CD4-positive, alpha-beta T cell treated with Interleukin-1 beta for 1 hour (primary cell): ENCODE measurements around the gene OR2AJ1.
A peak's percentile ranks its signal among the peaks of the same experiment; 100 is the strongest.

Source experiments
- DNase-seq, 2 donors: peaks; one replicate each; pipeline ENCODE4 v3.0.0-alpha.2; 2020 to 2022

OR2AJ1 gene, protein sequence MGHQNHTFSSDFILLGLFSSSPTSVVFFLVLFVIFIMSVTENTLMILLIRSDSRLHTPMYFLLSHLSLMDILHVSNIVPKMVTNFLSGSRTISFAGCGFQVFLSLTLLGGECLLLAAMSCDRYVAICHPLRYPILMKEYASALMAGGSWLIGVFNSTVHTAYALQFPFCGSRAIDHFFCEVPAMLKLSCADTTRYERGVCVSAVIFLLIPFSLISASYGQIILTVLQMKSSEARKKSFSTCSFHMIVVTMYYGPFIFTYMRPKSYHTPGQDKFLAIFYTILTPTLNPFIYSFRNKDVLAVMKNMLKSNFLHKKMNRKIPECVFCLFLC

DNA sequence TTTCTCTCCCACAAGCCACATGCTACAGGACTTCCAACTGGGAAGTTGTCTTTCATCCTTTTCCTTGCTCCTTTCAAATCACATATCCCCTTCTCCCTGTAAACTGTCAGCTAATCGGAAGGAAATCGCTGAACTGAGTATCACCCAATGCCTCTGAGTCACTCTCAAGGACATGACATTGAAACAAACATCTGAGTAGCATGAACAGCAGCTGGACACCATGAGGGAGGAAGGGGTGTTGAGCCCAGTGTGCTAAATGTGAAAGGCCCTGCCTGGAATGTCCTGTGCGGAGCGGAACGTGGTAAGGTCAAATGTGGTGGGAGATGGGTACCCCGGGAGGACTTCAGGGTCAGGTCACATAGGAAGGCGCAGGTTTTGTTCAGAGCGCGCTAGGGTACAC, at the start of gene OR2AJ1:
OR2AJ1 (plus strand) TSS at position 22 of the 400 bp plus-strand sequence. CDS start 8,880 bp downstream, outside the sequence.
- no peak for DNase-seq

DNA sequence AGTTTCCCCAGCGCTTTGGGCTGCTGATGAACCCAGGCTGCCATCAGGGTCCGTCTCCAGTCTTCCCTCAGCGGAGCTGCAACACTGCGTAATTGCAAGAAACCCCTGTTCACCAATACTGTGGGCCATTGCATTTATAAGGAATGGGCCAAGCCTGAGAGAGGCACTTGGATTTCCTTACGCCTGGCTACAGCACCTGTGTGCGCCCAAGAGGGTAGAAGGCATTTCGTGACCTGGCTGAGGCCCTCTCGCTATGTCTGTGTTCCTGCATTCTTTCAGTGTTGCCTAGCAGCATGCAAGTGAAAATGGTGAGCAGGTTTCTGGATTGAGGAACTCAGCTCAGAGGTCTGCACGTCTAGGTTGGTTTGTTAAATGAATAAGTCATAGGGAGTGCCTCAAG, 41.3 kb upstream of the OR2AJ1 start:
- DNase-seq, result no peak

DNA sequence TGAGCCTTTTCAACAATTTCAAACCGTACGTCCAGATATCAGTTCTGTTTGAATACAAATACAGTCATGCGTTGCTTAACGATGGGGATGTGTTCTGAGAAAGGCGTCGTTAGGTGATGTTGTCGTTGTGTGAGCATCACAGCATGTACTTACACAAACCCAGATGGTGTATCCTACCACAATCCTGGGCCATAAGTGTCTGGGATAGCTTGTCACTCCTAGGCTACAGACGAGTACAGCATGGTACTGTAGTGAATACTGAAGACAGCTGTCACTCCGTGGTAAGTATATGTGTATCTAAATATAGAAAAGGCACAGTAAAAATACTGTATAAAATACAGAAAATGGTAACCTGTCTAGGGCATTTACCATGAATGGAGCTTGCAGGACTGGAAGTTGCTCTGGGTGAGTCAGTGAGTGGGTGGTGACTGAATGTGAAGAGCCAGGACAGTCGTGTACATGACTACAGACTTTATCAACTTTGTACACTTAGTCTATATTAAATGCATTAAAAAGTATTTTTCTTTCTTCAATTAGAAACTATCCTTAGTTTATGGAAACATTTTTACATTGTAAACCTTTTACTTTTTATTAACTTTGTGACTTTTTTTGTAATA, 39.8 kb upstream of the OR2AJ1 start:
- DNase-seq, result no peak

DNA sequence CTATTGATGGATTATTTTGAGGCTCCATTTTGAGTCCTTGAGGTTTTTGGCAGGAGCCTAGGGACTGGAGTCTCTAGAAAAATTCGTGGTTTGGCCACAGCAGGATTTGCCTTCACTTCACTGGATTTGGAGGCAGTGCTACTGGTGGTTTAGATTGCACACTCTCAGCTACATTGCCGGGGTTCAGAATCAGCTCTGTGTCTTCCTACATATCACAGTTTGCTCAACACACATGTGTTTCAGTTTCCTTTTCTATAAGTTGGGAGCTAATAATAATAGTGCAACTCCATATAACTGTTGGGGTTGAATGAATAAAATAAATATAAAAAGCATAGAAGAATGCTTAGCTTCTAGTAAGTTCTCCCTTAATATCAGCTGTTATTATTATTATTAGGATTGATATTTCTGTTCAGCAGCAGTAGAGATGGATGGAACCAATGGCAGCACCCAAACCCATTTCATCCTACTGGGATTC, 29.5 kb upstream of the OR2AJ1 start, which contains the start of gene OR2W3:
OR2W3 (plus strand) TSS at position 425 of the 475 bp plus-strand sequence; CDS start at position 425, 0 bp downstream.
- DNase-seq, result no peak

DNA sequence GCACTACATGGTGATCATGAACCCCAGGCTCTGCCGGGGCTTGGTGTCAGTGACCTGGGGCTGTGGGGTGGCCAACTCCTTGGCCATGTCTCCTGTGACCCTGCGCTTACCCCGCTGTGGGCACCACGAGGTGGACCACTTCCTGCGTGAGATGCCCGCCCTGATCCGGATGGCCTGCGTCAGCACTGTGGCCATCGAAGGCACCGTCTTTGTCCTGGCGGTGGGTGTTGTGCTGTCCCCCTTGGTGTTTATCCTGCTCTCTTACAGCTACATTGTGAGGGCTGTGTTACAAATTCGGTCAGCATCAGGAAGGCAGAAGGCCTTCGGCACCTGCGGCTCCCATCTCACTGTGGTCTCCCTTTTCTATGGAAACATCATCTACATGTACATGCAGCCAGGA, 28.7 kb upstream of the OR2AJ1 start:
- DNase-seq, result no peak

DNA sequence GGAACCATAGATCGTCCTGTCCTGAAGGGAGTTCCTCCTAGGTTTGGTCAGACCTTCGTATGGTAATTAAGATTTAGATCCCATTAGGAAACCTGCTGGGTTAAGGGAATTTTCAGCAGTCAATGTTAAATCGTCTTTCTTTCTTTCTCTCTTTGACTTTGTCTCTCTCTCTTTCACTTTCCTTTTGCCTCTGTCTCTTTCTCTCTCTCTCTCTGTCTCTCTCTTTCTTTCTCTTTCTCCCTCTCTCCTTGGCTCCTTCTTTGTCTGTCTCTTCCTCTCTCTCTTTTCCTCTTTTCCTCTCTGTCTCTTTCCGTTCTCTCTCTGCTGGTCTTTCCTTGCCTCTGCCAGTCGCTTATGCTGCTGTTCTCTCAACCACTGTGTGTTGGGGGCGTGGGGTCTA, 20.6 kb upstream of the OR2AJ1 start:
- no peak for DNase-seq

DNA sequence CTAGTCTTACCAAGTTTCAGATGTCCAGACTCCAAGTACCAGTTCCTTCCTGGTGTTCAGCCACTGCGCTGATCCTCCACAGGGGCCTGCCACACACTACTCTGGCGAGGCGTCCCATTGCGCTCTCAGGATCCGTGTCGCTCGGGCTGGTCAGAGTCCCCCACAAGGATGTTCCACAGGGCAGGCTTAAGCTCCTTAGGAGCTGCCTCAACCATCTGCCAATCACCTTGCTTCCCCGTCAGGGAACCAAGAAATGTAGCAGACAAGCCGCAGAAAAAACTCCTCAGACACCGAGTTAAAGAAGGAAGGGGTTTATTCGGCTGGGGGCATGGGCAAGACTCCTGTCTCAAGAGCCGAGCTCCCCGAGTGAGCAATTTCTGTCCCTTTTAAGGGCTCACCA, 19.5 kb upstream of the OR2AJ1 start:
- no peak for DNase-seq

DNA sequence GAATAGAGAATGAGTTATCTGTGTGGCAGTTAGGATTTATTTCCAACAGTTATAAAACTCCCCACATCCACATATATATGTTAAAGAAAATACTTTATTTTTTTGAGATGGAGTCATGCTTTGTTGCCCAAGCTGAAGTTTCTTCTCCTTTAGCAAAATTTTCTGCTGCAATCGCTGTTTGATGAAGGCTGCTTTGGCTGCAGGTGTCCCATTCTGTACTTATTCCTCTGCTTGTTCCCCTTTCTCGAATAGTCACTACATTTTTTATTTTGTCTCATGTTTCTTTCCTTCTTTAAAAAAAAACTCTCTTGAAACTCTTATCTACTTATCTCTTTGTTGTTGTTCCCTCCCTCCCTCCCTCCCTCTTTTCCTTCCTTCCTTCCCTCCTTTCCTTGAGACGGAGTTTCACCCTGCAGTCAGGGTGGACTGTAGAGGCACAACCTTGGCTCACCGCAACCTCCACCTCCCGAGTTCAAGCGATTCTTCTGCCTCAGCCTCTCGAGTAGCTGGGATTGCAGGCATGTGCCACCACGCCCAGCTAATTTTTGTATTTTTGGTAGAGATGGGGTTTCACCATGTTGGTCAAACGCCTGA, 18.7 kb upstream of the OR2AJ1 start:
- peak in 1 of 2 donors; percentile 1 for DNase-seq

DNA sequence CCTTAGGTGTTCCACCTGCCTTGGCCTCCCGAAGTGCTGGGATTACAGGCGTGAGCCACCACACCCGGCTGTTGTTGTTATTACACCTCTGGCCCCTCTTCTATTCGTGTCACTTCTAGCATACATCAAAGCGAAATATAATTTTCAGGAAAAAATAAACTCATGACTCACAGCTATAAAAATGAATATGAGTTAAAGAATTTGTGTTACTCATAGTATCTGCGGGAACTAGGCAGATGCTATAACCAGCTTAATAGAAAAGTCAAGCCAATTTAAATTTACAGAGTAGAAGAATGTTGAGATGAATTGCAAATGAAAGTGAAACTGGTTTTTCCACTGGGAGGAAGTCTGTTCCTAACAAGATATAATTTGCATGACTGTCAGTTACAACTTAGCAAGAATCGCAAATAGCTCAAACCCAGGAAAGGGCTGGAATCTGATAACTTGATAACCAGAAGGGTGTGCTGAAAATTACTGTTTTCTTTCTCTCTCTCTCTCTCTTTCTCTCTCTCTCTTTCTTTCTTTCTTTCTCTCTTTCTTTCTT, 18.1 kb upstream of the OR2AJ1 start:
- DNase-seq, result peak in 1 of 2 donors; percentile 15

DNA sequence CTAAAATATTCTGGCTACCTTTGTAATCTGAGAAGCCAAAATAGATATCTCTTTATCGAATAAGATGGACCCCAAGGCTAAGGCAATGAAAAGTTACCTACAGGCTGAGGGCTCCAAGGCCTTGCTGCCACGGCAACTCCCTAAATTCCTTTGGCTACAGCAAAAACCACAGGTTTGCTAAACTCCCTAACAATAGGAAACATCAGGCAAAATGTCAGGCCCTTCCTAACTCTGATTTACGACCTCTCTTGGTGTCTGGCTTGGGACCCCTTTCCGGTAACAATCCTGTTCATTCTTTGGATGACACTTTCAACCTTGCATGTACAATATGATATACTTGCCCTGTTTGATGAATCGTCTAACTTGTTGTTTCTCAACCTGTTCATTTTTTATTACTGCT, 15.9 kb upstream of the OR2AJ1 start:
- no peak for DNase-seq

DNA sequence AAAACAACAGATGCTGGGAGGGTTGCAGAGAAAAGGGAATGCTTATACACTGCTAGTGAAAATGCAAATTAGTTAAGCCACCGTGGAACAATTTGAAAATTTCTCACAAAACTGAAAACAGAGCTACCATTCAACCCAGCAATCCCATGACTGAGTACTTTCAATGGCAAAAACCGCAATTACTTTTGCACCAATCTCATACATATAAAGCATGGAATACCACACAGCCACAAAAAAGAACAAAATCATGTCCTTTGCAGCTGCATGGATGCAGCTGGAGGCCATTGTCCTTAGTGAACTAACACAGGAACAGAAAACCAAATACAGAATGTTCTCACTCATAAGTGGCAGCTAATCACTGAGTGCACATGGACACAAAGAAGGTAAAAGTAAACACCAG, 10.9 kb upstream of the OR2AJ1 start:
- no peak for DNase-seq

DNA sequence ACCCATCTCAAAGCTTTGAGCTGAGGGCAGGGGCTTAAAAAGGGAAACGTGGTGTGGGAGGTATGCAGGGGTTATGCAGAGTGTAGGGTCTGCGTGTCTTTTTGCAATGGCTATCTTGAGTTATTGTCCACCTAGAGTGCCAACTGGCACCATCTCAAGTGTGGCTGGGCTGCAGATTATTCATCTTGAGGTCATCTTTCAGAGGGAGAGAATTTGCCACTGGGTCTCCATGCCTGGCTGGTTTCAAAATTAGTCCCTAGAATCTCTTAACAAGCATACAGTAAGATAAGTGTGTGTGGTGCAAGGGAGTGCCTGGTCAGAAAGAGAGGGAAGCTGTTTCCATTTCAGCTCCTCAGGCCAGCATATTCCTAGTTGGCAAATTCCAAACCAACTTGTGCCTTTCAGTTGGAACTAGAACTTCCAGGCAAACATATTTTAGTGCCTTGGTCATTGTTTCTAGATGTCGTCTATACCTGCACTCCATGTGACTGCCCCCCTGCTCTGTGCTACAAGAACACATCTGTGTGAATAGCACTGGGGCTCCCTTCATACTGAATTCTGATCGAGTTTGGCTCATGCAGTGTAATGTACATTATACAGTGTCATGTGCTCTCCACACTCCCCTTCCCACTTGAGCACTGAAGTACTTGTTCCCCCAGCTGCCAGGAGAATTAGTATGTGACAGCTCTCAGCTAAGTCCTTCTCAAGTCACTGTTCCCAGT, 9.6 kb upstream of the OR2AJ1 start:
- no peak for DNase-seq

DNA sequence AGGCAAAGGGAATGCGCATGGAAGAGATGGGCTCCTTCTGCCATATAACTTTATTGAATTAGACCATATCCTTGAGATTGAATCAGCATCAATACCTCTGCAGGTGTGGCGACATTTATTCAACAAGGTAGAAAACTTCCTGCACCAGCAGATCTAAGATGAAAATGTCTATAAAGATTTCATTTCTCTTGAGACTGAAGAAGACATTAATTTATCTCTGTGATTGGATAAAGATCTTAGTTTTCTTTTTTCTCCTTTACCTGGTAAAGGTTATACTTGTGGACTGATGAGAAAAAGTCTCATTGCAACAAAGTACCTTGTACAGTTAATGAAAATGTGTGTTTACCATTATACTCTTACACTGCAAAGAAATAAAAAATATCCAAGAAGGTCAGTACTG, 4.7 kb upstream of the OR2AJ1 start, which contains the start of gene OR2T8:
OR2T8 (plus strand) TSS at position 301 of the 400 bp plus-strand sequence. CDS start 766 bp downstream, outside the sequence.
- no peak for DNase-seq

DNA sequence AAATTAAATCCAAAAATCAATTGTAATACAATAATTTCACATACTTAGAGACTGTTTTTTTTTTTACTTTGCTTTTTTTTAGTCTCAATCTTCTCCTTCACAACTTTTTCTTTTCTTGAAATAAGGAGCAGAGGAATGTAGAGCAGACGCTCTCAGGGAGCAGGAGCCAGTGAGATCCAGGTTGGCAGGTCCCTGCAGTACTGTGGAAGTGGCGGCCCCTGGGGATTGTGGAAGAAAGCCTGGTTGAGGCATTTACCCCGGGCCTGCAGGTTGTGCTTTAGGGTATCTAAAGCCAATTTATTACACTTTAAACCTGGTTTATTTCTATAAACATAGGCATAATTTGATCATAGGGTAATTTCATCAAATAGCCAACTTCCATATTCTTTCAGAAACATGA, 748 bp upstream of the OR2AJ1 start:
- no peak for DNase-seq

DNA sequence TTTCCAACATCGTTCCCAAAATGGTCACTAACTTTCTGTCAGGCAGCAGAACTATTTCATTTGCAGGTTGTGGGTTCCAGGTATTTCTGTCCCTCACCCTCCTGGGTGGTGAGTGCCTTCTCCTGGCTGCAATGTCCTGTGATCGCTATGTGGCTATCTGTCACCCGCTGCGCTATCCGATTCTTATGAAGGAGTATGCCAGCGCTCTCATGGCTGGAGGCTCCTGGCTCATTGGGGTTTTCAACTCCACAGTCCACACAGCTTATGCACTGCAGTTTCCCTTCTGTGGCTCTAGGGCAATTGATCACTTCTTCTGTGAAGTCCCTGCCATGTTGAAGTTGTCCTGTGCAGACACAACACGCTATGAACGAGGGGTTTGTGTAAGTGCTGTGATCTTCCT, 9.3 kb downstream of the OR2AJ1 start:
- DNase-seq, result no peak

DNA sequence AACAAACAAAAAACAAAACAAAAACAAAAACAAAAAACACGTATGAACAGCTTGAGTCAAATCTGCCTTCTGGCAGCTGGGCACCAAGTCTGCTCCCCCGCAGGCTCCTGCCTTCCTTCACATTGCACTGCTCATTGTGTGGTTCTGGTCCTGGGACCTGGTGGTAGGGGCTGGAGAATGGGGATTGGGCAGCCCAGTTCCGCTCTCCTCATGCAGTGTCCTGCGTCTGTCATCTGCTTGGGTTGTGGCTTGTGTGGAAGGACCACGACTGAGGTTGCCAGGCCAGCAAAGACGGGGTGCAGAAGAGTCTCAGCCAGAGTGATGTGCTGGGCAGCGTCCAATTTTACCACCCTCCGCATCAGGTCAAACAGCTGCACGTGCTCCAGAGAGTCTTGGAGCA, 11.1 kb downstream of the OR2AJ1 start:
- no peak for DNase-seq

DNA sequence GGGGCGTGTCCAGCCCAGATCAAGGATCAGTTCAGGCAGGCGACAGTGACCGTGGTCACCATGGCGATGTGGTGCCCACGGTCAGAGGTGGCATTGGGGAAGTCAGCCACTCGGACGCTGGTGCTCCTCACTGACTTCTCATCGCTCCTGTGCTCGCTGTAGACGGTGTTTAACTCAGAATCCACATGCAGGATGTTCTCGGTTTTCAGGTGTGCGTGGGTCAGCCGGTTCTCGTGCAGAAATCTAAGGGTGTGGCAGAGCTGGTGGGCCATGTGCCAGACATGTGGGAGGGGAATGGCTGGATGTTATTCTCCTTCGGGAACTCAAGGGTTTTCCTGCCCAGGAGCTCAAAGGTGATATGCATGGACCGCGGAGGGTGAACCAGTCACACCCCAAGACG, 11.7 kb downstream of the OR2AJ1 start:
- DNase-seq, result no peak

DNA sequence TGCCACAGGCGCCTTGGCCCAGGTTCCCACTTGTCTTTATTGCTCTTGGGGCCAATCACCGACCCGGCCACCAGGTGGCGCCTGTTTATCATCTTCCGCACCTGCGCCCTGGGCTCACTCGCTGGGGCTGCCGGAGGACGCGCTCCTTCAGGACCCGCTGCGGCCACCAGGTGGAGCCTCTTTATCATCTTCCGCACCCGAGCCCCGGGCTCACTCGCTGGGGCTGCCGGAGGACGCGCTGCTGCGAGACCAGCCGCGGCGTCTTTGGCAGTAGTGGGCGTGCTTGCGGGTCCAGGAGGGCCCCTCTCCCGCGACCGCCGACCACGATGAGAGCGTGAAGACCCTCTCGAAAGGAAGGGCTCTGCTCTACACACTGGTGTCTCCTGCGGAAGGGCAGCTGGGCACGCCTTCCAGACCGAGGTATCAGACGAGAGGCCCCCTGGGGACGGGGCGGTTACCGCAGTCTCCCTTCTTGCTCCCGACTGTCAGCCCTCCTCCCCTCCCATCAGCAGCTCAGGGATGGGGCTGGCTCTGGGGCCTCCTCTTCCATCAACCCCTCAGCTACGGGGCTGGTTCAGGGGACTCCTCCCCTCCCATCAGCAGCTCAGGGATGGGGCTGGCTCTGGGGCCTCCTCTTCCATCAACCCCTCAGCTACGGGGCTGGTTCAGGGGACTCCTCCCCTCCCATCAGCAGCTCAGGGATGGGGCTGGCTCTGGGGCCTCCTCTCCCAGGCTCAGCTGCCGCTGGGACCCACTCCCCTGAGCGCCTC, 12.5 kb downstream of the OR2AJ1 start:
- peak; percentile 85 to 87 for DNase-seq

DNA sequence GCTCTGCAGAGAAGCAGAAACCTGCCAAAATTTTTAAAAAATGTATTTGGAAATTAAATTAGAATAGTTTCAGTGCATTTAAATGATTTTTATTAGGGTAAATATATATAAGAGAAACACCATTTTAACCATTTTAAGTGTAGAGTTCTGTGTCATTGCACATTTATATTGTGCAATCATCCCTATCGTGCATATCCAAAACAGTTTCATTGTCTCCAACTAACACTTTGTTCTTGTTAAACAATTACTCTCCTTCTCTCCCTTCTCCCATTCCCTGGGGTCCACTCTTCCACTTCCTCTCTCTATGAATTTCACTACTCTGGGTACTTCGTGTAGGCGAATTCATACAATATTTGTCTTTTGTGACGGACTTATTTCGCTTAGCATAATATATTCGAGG, 17.9 kb downstream of the OR2AJ1 start:
- DNase-seq, result no peak

DNA sequence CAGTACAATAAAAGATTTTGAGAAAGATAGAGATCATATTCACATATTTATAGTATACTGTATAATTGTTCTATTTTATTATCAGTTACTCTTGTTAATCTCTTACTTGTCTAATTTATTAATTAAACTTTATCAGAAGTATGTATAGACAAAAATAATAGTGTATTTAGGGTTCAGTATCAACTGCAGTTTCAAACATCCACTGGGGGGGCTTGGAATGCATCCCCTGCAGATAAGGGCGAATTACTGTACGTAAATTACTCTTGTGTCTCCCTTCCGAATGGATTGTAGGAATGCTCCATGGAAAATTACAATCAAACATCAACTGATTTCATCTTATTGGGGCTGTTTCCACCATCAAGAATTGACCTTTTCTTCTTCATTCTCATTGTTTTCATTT, 23.9 kb downstream of the OR2AJ1 start, which contains the start of gene OR2L8:
OR2L8 (plus strand) TSS at position 301 of the 400 bp plus-strand sequence; CDS start at position 301, 0 bp downstream.
- DNase-seq, result no peak

DNA sequence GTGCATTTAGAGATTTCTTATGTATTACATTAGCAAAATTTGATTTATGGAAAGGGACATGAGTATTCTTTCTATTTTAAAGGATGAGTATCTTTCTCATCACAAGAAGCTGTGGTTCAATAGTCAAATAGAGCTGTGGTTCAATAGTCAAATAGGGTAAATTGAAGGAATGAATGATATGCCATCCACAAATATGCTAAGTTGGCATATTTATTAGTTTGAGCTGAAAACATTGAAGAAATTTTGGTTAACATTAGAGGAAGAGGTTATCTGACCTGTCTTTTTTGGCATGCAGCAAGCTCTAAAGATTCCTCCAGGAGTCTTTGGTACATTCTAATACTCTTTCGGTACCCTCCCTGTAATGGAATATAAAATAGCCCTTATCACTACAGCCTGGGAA, 28.7 kb downstream of the OR2AJ1 start:
- no peak for DNase-seq

DNA sequence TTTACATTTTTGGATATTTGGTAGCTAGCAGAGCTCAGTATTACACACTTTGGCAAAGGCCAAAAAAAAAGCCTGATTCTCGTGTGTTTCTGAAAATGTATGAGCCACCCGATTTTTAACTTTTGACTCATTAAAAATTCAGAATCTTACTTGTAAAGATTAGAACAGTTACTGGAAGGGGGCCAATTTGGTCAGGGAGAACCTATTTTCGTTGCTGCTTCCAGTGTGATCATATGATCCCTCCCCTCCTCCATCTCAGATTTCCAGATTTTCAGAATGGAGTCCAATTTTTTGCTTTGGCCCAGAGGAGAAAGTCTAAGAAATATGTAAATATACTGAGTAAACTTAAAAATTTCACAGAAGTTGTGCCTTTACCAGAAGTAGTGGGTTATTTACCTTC, 37.1 kb downstream of the OR2AJ1 start:
- no peak for DNase-seq
